HG03520 (cell line): ENCODE measurements around the gene ADGRG1.

ENCODE experiments used
- ATAC-seq: cut with Tn5 transposase; IDR thresholded peaks from one replicate; pipeline ENCODE4 v1.9.1; 2021; ENCODE audit warnings: mild to moderate bottlenecking, moderate library complexity; ENCODE audit not compliant: unreplicated experiment

Gene ADGRG1

DNA sequence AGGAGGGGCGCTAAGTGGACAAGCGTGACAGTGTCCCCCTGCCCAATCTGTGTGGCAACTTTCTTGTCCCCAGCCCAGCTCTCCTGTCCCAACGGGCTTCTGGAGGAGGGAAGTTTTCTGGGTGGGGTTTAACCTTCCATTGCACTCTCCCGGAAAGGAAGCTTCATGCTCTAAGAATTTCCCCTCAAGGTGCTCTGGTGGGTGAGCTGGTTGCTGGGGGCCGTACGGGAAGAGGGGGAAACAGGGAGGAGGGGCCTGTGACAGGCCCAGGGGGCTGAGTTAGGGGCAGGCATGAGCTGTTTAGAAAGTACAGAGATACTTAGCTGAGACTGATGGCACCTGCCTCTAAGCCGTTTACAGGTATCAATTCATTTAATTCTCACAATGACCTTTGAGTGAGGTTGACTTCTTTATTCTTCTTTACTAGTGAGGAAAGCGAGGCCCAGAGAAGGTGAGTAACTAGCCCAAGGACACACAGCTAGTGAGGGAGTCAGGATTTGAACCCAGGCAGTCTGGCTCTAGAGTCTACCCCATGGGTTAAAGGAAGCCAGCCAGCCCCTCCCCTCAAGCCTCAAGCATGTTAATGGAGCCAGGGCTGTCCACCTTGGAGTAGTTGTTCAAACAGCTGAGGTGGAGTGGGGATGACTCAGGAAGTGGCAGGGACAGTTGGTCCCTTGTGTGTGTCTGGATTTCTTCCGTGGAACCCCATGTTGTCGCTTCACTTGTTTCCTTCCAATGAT lies 18.9 kb downstream of the ADGRG1 start:
- ATAC-seq: no peak

- ATAC-seq: no peak
These were observed 19.7 kb downstream of the ADGRG1 start for GRCh38 chr16:57648125-57648524.

DNA sequence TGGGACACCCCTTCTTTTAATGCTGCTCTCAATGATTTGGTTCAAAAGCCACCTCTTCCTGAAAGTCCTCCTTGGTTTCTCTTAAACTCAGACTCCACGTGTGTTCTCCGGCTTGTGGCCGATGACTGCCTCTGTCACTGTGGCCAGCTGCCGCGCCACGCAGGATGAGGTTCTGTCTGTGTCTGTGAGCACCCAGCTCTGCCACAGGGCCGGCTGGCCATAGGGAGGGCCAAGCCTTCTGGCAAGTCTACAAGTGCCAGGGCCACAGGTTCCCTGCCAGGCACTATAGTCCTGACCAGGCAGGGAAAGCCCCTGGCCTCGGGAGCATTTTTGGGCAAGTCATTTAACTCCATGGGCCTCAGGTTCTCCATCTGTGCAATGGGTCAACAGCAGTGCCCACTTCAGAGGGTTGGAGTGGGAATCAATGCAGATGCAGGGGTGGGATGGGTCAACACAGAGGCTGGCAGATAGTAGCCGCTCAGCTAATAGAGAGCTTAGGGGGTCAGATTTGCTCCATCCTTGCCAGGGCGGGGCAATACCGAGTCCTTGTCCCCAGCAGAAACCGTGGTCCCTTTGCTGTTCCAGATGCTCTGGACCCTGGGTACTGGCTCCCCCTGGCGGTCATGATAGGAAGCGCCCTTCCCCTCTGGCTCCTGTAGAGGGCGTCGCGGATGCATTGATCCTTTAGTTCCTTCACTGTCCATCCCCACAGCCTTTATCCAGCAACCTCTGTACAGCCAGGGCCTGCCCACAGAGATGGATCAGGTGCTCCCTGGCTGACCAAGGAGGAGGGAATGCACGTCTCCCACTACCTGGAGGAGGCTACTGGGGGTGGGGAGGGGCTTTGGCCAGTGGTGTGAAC lies 20.4 kb downstream of the ADGRG1 start:
- ATAC-seq: no peak

DNA sequence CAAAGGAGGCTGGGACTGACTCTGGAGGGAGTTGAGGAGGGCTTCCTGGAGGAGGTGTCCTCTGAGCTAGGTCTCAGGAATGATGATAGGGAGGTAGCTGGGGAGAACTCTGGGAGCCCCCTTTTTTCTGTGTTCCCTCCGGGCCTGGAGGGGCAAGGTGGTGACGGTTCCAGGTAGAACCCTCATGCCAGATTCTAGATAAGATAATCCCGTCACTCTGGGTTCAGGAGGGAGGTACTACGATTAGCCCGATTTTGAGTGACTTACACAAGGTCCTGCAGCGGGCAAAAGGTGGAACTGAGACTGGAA lies 21.0 kb downstream of the ADGRG1 start:
- no peak for ATAC-seq

- no peak for ATAC-seq
These were observed 21.4 kb downstream of the ADGRG1 start for GRCh38 chr16:57649846-57650245.

GRCh38 chr16:57651344-57652333 lies 23.2 kb downstream of the ADGRG1 start:
- ATAC-seq: no peak

DNA sequence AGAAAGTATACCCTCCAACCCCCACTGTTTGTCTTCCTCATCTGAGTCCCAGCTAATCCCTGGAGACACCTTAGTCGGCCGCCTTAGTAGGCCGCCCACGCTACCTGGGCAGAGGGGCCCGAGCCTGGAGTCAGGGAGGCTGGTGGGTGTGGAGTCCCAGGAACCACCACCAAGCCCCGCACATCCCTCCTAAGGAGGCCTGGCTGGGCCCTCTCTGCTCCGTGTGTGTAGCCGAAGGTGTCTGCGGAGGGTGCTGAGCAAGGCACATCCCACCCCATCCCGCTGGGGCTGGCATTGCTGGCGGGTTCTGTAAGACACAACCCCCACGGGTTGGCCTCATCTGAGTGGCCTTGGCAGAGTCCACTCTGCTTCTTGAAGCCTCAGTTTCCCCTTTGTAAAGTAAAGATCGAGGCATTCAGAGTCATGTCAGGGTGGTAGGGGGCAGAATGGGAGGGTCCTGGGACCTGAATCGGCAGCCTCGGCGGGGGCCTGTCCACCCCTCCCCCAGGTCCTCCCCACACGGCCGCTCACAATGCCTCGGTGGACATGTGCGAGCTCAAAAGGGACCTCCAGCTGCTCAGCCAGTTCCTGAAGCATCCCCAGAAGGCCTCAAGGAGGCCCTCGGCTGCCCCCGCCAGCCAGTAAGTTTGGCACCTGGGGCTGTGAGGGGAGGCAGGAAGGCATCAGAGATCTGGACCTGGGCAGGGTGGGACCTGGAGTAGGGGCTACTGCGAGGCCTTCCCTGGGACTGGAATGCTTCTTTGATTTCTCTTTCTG lies 24.5 kb downstream of the ADGRG1 start:
- no peak for ATAC-seq

GRCh38 chr16:57653936-57654335 lies 25.5 kb downstream of the ADGRG1 start:
- no peak for ATAC-seq

GRCh38 chr16:57656342-57656955 lies 28.0 kb downstream of the ADGRG1 start:
- no peak for ATAC-seq

- no peak for ATAC-seq
These were observed 28.8 kb downstream of the ADGRG1 start for GRCh38 chr16:57657228-57657627.

DNA sequence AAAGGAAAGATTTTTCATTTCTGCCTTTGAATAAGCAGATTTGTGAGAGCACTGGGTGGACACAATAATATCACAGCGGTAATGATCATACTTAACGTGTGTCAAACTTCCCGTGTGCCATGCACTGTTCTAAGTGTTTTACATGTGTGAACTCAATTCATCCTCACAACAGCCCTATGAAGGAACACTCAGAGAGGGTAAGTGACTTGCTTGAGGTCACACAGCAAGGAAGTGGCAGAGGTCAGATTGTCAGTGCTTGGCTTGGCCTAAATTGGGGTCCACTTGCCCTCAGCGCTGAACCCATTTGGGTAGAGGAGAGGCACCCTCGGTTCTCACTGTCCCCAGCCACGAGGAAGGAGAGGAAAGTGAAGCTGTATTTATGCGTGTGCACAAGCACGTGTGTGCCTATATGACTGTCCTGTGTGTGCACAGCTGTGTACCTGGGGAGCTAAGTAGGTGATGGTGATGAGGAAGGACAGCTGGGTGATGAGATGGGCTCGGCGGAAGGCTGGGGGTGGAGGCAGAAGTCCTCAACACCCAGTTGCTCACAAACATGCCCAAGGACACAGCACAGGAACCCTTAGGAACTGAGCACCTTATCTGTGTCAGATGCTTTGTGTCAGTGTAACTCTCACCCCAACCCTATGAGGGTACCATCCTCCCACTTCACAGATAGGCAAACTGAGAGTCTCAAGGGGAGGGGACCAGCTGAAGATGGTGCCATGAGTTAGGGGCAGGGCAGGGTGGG lies 29.9 kb downstream of the ADGRG1 start:
- no peak for ATAC-seq

GRCh38 chr16:57658878-57659674 lies 30.6 kb downstream of the ADGRG1 start:
- no peak for ATAC-seq

DNA sequence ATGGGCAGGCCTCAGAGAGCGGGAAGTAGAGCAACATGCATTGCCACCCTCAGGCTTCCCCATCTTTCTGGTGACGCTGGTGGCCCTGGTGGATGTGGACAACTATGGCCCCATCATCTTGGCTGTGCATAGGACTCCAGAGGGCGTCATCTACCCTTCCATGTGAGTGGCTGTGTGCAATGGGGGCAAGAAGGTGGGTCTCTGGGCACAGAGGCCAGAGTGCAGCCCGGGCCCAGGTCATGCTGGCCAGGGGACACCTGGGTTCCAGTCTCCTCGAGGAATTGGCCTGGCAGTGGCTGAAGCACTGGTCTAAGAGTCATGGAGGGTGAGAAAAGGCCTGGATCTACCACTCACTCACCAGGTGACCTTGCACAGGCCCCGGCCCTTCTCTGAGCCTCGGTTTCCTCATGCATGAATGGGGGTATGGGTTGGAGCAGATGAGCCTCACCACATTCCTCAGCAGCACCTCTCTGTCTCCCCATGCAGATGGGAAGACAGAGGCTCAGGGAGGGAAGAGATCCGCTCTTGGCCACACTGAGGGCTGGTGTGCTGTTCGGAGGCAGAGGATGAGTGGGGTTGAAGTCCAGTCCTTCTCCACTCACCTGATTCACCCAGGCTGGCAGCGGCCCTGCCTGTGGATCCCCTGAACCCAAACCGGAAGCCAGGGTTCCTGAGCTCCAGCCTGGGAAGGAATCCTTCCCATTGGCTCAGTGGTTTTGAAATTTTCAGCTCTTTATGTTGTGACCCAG lies 32.5 kb downstream of the ADGRG1 start:
- ATAC-seq: no peak

- no peak for ATAC-seq
These were observed 33.1 kb downstream of the ADGRG1 start for GRCh38 chr16:57661510-57661909.

DNA sequence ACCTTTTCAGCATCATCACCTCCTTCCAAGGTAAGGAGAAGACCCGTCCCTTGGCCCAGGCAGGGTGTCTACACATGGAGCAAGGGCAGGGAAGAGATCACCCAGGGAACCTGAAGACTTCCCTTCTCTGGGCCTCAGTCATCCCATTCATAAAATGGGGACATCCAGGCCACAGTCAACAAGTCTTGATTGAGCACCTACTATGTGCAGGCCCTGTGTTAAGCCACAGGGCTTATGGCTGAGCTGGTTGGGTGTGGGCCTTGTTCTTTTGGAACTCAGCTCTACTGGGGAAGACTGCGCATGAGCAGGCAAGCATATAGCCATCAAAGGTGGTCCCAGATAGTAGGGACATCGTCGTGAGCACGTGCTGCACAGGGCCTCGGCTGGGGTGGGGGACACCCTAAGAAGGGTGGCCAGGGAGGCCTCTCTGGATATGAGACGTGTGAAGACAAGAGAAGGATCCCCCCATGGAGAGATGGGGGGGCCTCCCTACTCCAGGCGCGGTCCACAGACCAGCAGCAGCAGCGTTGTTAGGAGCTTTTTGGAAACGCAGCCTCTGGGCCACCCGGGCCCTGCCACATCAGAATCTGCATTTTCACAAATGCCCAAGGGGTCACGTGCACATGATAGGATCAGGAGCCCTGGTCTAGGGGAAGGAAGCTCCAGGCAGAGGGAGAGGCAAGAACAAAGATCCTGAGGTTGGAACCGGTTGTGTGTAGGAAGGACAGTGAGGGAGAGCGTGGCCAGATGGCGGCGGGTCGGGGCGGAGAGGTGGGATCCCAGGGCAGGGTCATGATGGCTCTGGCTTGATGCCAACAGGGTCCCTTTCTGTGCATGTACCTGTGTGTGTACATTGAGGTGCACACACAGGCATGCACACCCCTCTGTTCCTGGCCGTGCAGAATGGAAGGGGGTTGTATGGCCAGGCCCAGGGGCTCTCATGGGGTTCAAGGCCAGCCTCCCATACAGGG lies 33.8 kb downstream of the ADGRG1 start:
- no peak for ATAC-seq

DNA sequence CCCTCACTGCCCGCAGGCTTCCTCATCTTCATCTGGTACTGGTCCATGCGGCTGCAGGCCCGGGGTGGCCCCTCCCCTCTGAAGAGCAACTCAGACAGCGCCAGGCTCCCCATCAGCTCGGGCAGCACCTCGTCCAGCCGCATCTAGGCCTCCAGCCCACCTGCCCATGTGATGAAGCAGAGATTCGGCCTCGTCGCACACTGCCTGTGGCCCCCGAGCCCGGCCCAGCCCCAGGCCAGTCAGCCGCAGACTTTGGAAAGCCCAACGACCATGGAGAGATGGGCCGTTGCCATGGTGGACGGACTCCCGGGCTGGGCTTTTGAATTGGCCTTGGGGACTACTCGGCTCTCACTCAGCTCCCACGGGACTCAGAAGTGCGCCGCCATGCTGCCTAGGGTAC lies 35.0 kb downstream of the ADGRG1 start:
- no peak for ATAC-seq
